H1 (cell line): ENCODE results near the gene FGD5. TPM values are rescaled to one million over a fixed set of nuclear protein-coding genes. Genes with fewer than 3 reads are reported as not detected.

Experiments
- CTCF ChIA-PET: fragments of 300-600 bp; sonication (Branson Sonifier 250); formaldehyde crosslinking; loops from one replicate; lab custom pipeline; 2021; ENCODE audit not compliant: partially characterized antibody; lab: Charles Lee
- POLR2A ChIA-PET: fragments of 300-600 bp; sonication (Branson Sonifier 250); formaldehyde crosslinking; loops from one replicate; lab custom pipeline; 2021; ENCODE audit warnings: inconsistent platforms; ENCODE audit not compliant: partially characterized antibody; lab: Charles Lee
- DNase-seq, 2 experiments: peaks; one replicate each; pipeline versions ENCODE4 v3.0.0 to v3.0.0-alpha.2; 2010 to 2022; ENCODE audit warnings: low spot score in 2 of 2, low read depth in 1 of 2, mixed read lengths in 1 of 2
- FAIRE-seq: peaks from 2 replicates; lab custom pipeline; 2011; peaks lifted over from hg19 to GRCh38; lab: Jason Lieb, UNC
- H2AFZ ChIP-seq: 2 replicates; pipeline ENCODE4 v1.8.1; 2012; ENCODE audit warnings: low read length, inconsistent platforms
- H2AK5ac ChIP-seq: 2 replicates; pipeline ENCODE4 v1.6.1; 2013; ENCODE audit warnings: low read depth, low read length
- H2BK120ac ChIP-seq: replicated peaks from 2 replicates; pipeline ENCODE3; 2013; ENCODE audit warnings: low read depth, low read length, inconsistent platforms
- H2BK12ac ChIP-seq: 2 replicates; pipeline ENCODE4 v1.6.1; 2013; ENCODE audit warnings: low read depth, low read length
- H2BK15ac ChIP-seq: 2 replicates; pipeline ENCODE4 v1.6.1; 2013; ENCODE audit warnings: low read length
- H2BK20ac ChIP-seq: 2 replicates; pipeline ENCODE4 v1.6.1; 2013; ENCODE audit warnings: low read length
- H2BK5ac ChIP-seq: 2 replicates; pipeline ENCODE4 v1.6.1; 2013; ENCODE audit warnings: low read depth, low read length
- H3K14ac ChIP-seq: 2 replicates; pipeline ENCODE4 v1.6.1; 2013; ENCODE audit warnings: inconsistent platforms; ENCODE audit not compliant: insufficient read length
- H3K18ac ChIP-seq: 2 replicates; pipeline ENCODE4 v1.6.1; 2013; ENCODE audit warnings: low read length; ENCODE audit errors: extremely low read depth
- H3K23ac ChIP-seq: 2 replicates; pipeline ENCODE4 v1.6.1; 2013; ENCODE audit warnings: inconsistent platforms; ENCODE audit not compliant: insufficient read length
- H3K23me2 ChIP-seq: 2 replicates; pipeline ENCODE4 v1.6.1; 2013; ENCODE audit warnings: low read depth, low read length
- H3K27ac ChIP-seq: 2 replicates; pipeline ENCODE4 v1.6.1; 2011; ENCODE audit warnings: low read depth, low read length, inconsistent platforms
- H3K27me3 ChIP-seq, 4 experiments: replicated peaks in 1 of 4; 1 replicate in 1 of 4; 2 replicates in 3 of 4; pipeline versions ENCODE4 v1.6.1 to v1.8.1; 2011 to 2013; ENCODE audit warnings: low read length in 3 of 4, mild to moderate bottlenecking in 3 of 4, inconsistent platforms in 2 of 4, mixed read lengths in 2 of 4, moderate library complexity in 1 of 4; ENCODE audit not compliant: control insufficient read depth in 3 of 4, insufficient read depth in 3 of 4; ENCODE audit errors: extremely low read depth in 1 of 4
- H3K36me3 ChIP-seq, 4 experiments: 2 replicates each; pipeline versions ENCODE4 v1.6.1 to v1.8.1; 2011 to 2013; ENCODE audit warnings: mild to moderate bottlenecking in 4 of 4, low read length in 3 of 4, moderate library complexity in 2 of 4, control low read depth in 1 of 4, inconsistent platforms in 1 of 4; ENCODE audit not compliant: insufficient read depth in 4 of 4, control insufficient read depth in 2 of 4
- H3K4ac ChIP-seq: replicated peaks from 2 replicates; pipeline ENCODE3; 2013; ENCODE audit warnings: low read length, low read depth, mixed read lengths, inconsistent platforms; ENCODE audit not compliant: insufficient read length
- H3K4me1 ChIP-seq, 4 experiments: replicated peaks in 1 of 4; 1 replicate in 1 of 4; 2 replicates in 3 of 4; pipeline versions ENCODE4 v1.6.1 to v1.8.1; 2011 to 2013; ENCODE audit warnings: low read length in 3 of 4, inconsistent platforms in 2 of 4, mixed read lengths in 1 of 4; ENCODE audit not compliant: insufficient read depth in 4 of 4, control insufficient read depth in 3 of 4
- H3K4me2 ChIP-seq, 2 experiments: 2 replicates each; pipeline versions ENCODE4 v1.6.1 to v1.8.1; 2011 to 2013; ENCODE audit warnings: low read depth in 2 of 2, low read length in 2 of 2, control low read depth in 1 of 2, inconsistent platforms in 1 of 2, mild to moderate bottlenecking in 1 of 2; ENCODE audit not compliant: insufficient read depth in 1 of 2
- H3K4me3 ChIP-seq, 4 experiments: fragments of 200-600, 300-600 bp in 1 of 4; sonication (generic), shearing (Covaris generic), sonication (Bioruptor Twin) in 1 of 4; 2 replicates each; pipeline versions ENCODE4 v1.5.1 to v1.8.1; 2011 to 2016; ENCODE audit warnings: low read length in 4 of 4, low read depth in 3 of 4, control low read depth in 2 of 4, inconsistent platforms in 2 of 4, mild to moderate bottlenecking in 2 of 4, mixed read lengths in 1 of 4, moderate library complexity in 1 of 4; ENCODE audit not compliant: insufficient read depth in 2 of 4; ENCODE audit errors: extremely low read depth in 1 of 4
- H3K56ac ChIP-seq: replicated peaks from 2 replicates; pipeline ENCODE3; 2013; ENCODE audit warnings: low read depth, mild to moderate bottlenecking, mixed read lengths, low read length, inconsistent platforms; ENCODE audit not compliant: insufficient read length
- H3K79me1 ChIP-seq: 2 replicates; pipeline ENCODE4 v1.6.1; 2013; ENCODE audit warnings: low read depth, low read length, control low read depth
- H3K79me2 ChIP-seq, 2 experiments: 2 replicates each; pipeline versions ENCODE4 v1.6.1 to v1.8.1; 2012 to 2013; ENCODE audit warnings: low read length in 2 of 2, mild to moderate bottlenecking in 2 of 2, inconsistent platforms in 1 of 2; ENCODE audit not compliant: insufficient read depth in 2 of 2, control insufficient read depth in 1 of 2
- H3K9ac ChIP-seq, 4 experiments: replicated peaks in 1 of 4; 1 replicate in 1 of 4; 2 replicates in 3 of 4; pipeline versions ENCODE4 v1.6.1 to v1.8.1; 2011 to 2013; ENCODE audit warnings: low read depth in 3 of 4, low read length in 3 of 4, control low read depth in 2 of 4, mild to moderate bottlenecking in 2 of 4, moderate library complexity in 2 of 4, inconsistent platforms in 1 of 4; ENCODE audit errors: extremely low read depth in 1 of 4
- H3K9me3 ChIP-seq, 2 experiments: 2 replicates each; pipeline versions ENCODE4 v1.6.1 to v1.8.1; 2012 to 2013; ENCODE audit warnings: mild to moderate bottlenecking in 2 of 2, moderate library complexity in 2 of 2, control low read depth in 1 of 2, inconsistent platforms in 1 of 2, low read depth in 1 of 2, low read length in 1 of 2, mixed read lengths in 1 of 2; ENCODE audit not compliant: insufficient read depth in 2 of 2
- H4K20me1 ChIP-seq, 2 experiments: replicated peaks in 1 of 2; 2 replicates each; pipeline versions ENCODE3 to v1.8.1; 2011 to 2013; ENCODE audit warnings: inconsistent platforms in 2 of 2, low read length in 2 of 2, mild to moderate bottlenecking in 1 of 2; ENCODE audit not compliant: insufficient read depth in 2 of 2, control insufficient read depth in 1 of 2
- H4K5ac ChIP-seq: 2 replicates; pipeline ENCODE4 v1.6.1; 2013; ENCODE audit warnings: low read length, low read depth, mixed read lengths, inconsistent platforms; ENCODE audit not compliant: insufficient read length
- H4K8ac ChIP-seq: 2 replicates; pipeline ENCODE4 v1.8.0; 2013; ENCODE audit warnings: mild to moderate bottlenecking, moderate library complexity, low read length, inconsistent platforms; ENCODE audit not compliant: insufficient read depth; ENCODE audit errors: extremely low read depth
- H4K91ac ChIP-seq: replicated peaks from 2 replicates; pipeline ENCODE3; 2013; ENCODE audit warnings: low read length, mixed read lengths, inconsistent platforms; ENCODE audit not compliant: insufficient read length
- CREB1 ChIP-seq: IDR thresholded peaks from 2 replicates; pipeline ENCODE4 v1.6.1; 2012; ENCODE audit warnings: inconsistent platforms
- RBBP5 ChIP-seq: IDR thresholded peaks from 2 replicates; pipeline ENCODE4 v1.7.1; 2012; ENCODE audit warnings: low read depth, mild to moderate bottlenecking, inconsistent platforms, low read length, moderate library complexity, borderline replicate concordance
- RFX5 ChIP-seq: IDR thresholded peaks from 2 replicates; pipeline ENCODE4 v1.6.1; 2011; ENCODE audit warnings: low read depth, low read length, improper control_type of control experiment, borderline replicate concordance
- SAP30 ChIP-seq: fragments of 300-600 bp; sonication (generic); IDR thresholded peaks from 2 replicates; pipeline ENCODE4 v1.7.1; 2012; ENCODE audit warnings: low read length, moderate library complexity, mild to moderate bottlenecking, inconsistent platforms; ENCODE audit not compliant: insufficient read depth, insufficient replicate concordance
- WGBS, 2 experiments: shearing (Covaris generic) in 1 of 2; methylation state at CpG; one replicate each; pipeline versions ENCODE4 v1.1.6 to v1.1.7; 2013 to 2015; ENCODE audit warnings: low lambda C conversion rate in 2 of 2, mixed read lengths in 2 of 2, inconsistent platforms in 1 of 2, low coverage in 1 of 2, missing lambda C conversion rate in 1 of 2; ENCODE audit not compliant: insufficient replicate concordance in 2 of 2, insufficient coverage in 1 of 2, insufficient read length in 1 of 2; ENCODE audit errors: extremely low coverage in 1 of 2, missing lambda C conversion rate in 1 of 2; 5-methylcytosine and 5-hydroxymethylcytosine counted together
- polyA plus RNA-seq, 7 experiments: library from polyadenylated mRNA; depleted of rRNA in 3 of 7; stranded (reverse) in 5 of 7; unstranded in 2 of 7; fragments of >200 nt in 5 of 7; fragments of 200-250 nt in 2 of 7; gene quantifications; 1 replicate in 5 of 7; 2 replicates in 1 of 7; 4 replicates in 1 of 7; pipeline versions ENCODE4 v1.2.1 to v1.2.3, GENCODE V29; 2011 to 2013; ENCODE audit warnings: missing spikeins in 2 of 7, mixed read lengths in 2 of 7
- total RNA-seq: library from RNA; stranded (reverse); fragmentation: NEBNext Ultra II Directional; extraction: Animal tissue kit (Norgen Biotek cat#: 25700); gene quantifications from 2 replicates; pipeline ENCODE4 v1.2.1, GENCODE V29; 2021

Gene FGD5
- total and polyA plus RNA-seq, 2 of the 8 experiments (the other 6 are each of a cell fraction or from before 2014, with no cell fraction given): 4.7 to 14.3 TPM

DNA sequence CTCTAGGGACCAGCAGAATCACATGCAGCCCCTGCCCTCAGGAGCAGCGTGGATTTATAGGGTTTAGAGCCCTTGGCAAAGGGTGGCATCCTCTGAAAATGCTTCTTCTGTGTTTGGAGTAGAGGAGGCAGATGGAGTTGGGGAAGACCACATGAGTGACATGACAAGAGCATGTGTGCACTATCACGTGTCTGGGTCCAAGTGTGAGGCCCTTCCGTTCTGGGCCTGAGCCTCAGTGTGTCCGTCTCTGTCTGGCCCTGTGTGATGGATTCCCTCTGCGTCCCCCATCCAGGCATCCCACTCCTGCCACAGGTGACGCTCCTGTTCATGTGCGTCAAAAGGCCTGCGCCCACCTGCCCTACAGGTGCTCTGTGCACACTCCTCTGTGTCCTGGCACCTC lies 30.1 kb downstream of the FGD5 start:
- TF ChIP-seq RBBP5 (no peak), RFX5 (no peak), SAP30 (no peak), CREB1 (no peak)
- TF ChIP-seq, all 59 proteins: peak for 0
- Histone ChIP-seq H3K4me2 (no peak overlapping the region; a peak in 1 of 4 replicates), H4K20me1 (no peaks in the 10 kb centered on the region), H2BK5ac (peak overlapping the region; percentile 80), H2AK5ac (peak overlapping the region; percentile 97), H3K4ac (no peak overlapping the region), H3K56ac (no peak overlapping the region), H3K18ac (peak overlapping the region; percentile 86; the same call in 1 of the 2 replicates), H3K36me3 (no peaks in the 10 kb centered on the region), H3K27ac (no peak overlapping the region), H3K4me1 (peaks cover 17 to 38% (median 24%) of the 10 kb centered on the region in 4 experiments), H4K5ac (no peak overlapping the region), H2BK20ac (peak overlapping the region; percentile 98), H3K14ac (no peak overlapping the region), H3K9me3 (no peaks in the 10 kb centered on the region), H4K91ac (peak overlapping the region; percentile 92), H3K79me2 (no peaks in the 10 kb centered on the region), H3K4me3 (no peak overlapping the region), H2BK15ac (peak overlapping the region; percentile 73; the same call in 1 of the 2 replicates), H4K8ac (no peak overlapping the region), H2AFZ (no peak overlapping the region), H3K27me3 (no peaks in the 10 kb centered on the region; a peak in 1 of 7 replicates), H3K23ac (no peak overlapping the region), H3K23me2 (no peaks in the 10 kb centered on the region; the same call in 1 of the 2 replicates), H2BK120ac (no peak overlapping the region), H3K9ac (no peak overlapping the region), H2BK12ac (peak overlapping the region; percentile 98), H3K79me1 (no peaks in the 10 kb centered on the region; the same call in 1 of the 2 replicates)
- WGBS, 2 experiments: 79% methylated on average over 8 of the region's 8 CpGs; no CpG with 5 or more reads in 1 of the 2 experiments
- DNase-seq: no peak
- FAIRE-seq: no peak
- ChIA-PET CTCF (interaction anchor here (1.3 to 10.3 kb wide), 8 partner anchors 9 to 175 kb away, joined by 3 to 109 read pairs (median 6); no protein-coding TSS in a partner anchor), POLR2A (no interaction called here)
